GM12874 (cell line): ENCODE results near the gene FNDC11.

Source experiments
- CTCF ChIP-seq: IDR thresholded peaks from 2 replicates; pipeline ENCODE4 v1.5.1; 2011; ENCODE audit warnings: low read depth, mild to moderate bottlenecking, control low read depth, low read length, moderate library complexity; ENCODE audit not compliant: insufficient read depth

FNDC11 gene

GRCh38 chr20:63513207-63513606 lies 40.8 kb upstream of the FNDC11 start:
- no peak for TF ChIP-seq CTCF

GRCh38 chr20:63517376-63518309 lies 36.3 kb upstream of the FNDC11 start:
- TF ChIP-seq CTCF, result no peak

GRCh38 chr20:63518351-63518861 lies 35.6 kb upstream of the FNDC11 start:
- TF ChIP-seq CTCF, result no peak

GRCh38 chr20:63518946-63519667 lies 34.9 kb upstream of the FNDC11 start:
- TF ChIP-seq CTCF, result no peak

GRCh38 chr20:63519668-63520503 lies 34.1 kb upstream of the FNDC11 start:
- TF ChIP-seq CTCF, result 0 out of 2 replicates have a peak, but pooled peaks have one; percentile 17

- no peak for TF ChIP-seq CTCF
These were observed 33.4 kb upstream of the FNDC11 start, which contains the start of gene PPDPF for GRCh38 chr20:63520504-63520933. Gene PPDPF (plus strand): TSS chr20:63520765. CDS start chr20:63521309, 544 bp downstream.
